H1 (cell line): ENCODE data around the gene MBTPS1. TPM values are rescaled to one million over a fixed set of nuclear protein-coding genes. Genes with fewer than 3 reads are reported as not detected.

Source experiments
- CTCF ChIA-PET: fragments of 300-600 bp; sonication (Branson Sonifier 250); formaldehyde crosslinking; loops from one replicate; lab custom pipeline; 2021; ENCODE audit not compliant: partially characterized antibody; lab: Charles Lee
- POLR2A ChIA-PET: fragments of 300-600 bp; sonication (Branson Sonifier 250); formaldehyde crosslinking; loops from one replicate; lab custom pipeline; 2021; ENCODE audit warnings: inconsistent platforms; ENCODE audit not compliant: partially characterized antibody; lab: Charles Lee
- DNase-seq, 2 experiments: peaks; one replicate each; pipeline versions ENCODE4 v3.0.0 to v3.0.0-alpha.2; 2010 to 2022; ENCODE audit warnings: low spot score in 2 of 2, low read depth in 1 of 2, mixed read lengths in 1 of 2
- FAIRE-seq: peaks from 2 replicates; lab custom pipeline; 2011; peaks lifted over from hg19 to GRCh38; lab: Jason Lieb, UNC
- H2AFZ ChIP-seq: 2 replicates; pipeline ENCODE4 v1.8.1; 2012; ENCODE audit warnings: low read length, inconsistent platforms
- H2AK5ac ChIP-seq: 2 replicates; pipeline ENCODE4 v1.6.1; 2013; ENCODE audit warnings: low read depth, low read length
- H2BK120ac ChIP-seq: replicated peaks from 2 replicates; pipeline ENCODE3; 2013; ENCODE audit warnings: low read depth, low read length, inconsistent platforms
- H2BK12ac ChIP-seq: 2 replicates; pipeline ENCODE4 v1.6.1; 2013; ENCODE audit warnings: low read depth, low read length
- H2BK15ac ChIP-seq: 2 replicates; pipeline ENCODE4 v1.6.1; 2013; ENCODE audit warnings: low read length
- H2BK20ac ChIP-seq: 2 replicates; pipeline ENCODE4 v1.6.1; 2013; ENCODE audit warnings: low read length
- H2BK5ac ChIP-seq: 2 replicates; pipeline ENCODE4 v1.6.1; 2013; ENCODE audit warnings: low read depth, low read length
- H3K14ac ChIP-seq: 2 replicates; pipeline ENCODE4 v1.6.1; 2013; ENCODE audit warnings: inconsistent platforms; ENCODE audit not compliant: insufficient read length
- H3K18ac ChIP-seq: 2 replicates; pipeline ENCODE4 v1.6.1; 2013; ENCODE audit warnings: low read length; ENCODE audit errors: extremely low read depth
- H3K23ac ChIP-seq: 2 replicates; pipeline ENCODE4 v1.6.1; 2013; ENCODE audit warnings: inconsistent platforms; ENCODE audit not compliant: insufficient read length
- H3K23me2 ChIP-seq: 2 replicates; pipeline ENCODE4 v1.6.1; 2013; ENCODE audit warnings: low read depth, low read length
- H3K27ac ChIP-seq: 2 replicates; pipeline ENCODE4 v1.6.1; 2011; ENCODE audit warnings: low read depth, low read length, inconsistent platforms
- H3K27me3 ChIP-seq, 4 experiments: replicated peaks in 1 of 4; 1 replicate in 1 of 4; 2 replicates in 3 of 4; pipeline versions ENCODE4 v1.6.1 to v1.8.1; 2011 to 2013; ENCODE audit warnings: low read length in 3 of 4, mild to moderate bottlenecking in 3 of 4, inconsistent platforms in 2 of 4, mixed read lengths in 2 of 4, moderate library complexity in 1 of 4; ENCODE audit not compliant: control insufficient read depth in 3 of 4, insufficient read depth in 3 of 4; ENCODE audit errors: extremely low read depth in 1 of 4
- H3K36me3 ChIP-seq, 4 experiments: 2 replicates each; pipeline versions ENCODE4 v1.6.1 to v1.8.1; 2011 to 2013; ENCODE audit warnings: mild to moderate bottlenecking in 4 of 4, low read length in 3 of 4, moderate library complexity in 2 of 4, control low read depth in 1 of 4, inconsistent platforms in 1 of 4; ENCODE audit not compliant: insufficient read depth in 4 of 4, control insufficient read depth in 2 of 4
- H3K4ac ChIP-seq: replicated peaks from 2 replicates; pipeline ENCODE3; 2013; ENCODE audit warnings: low read length, low read depth, mixed read lengths, inconsistent platforms; ENCODE audit not compliant: insufficient read length
- H3K4me1 ChIP-seq, 4 experiments: replicated peaks in 1 of 4; 1 replicate in 1 of 4; 2 replicates in 3 of 4; pipeline versions ENCODE4 v1.6.1 to v1.8.1; 2011 to 2013; ENCODE audit warnings: low read length in 3 of 4, inconsistent platforms in 2 of 4, mixed read lengths in 1 of 4; ENCODE audit not compliant: insufficient read depth in 4 of 4, control insufficient read depth in 3 of 4
- H3K4me2 ChIP-seq, 2 experiments: 2 replicates each; pipeline versions ENCODE4 v1.6.1 to v1.8.1; 2011 to 2013; ENCODE audit warnings: low read depth in 2 of 2, low read length in 2 of 2, control low read depth in 1 of 2, inconsistent platforms in 1 of 2, mild to moderate bottlenecking in 1 of 2; ENCODE audit not compliant: insufficient read depth in 1 of 2
- H3K4me3 ChIP-seq, 4 experiments: fragments of 200-600, 300-600 bp in 1 of 4; sonication (generic), shearing (Covaris generic), sonication (Bioruptor Twin) in 1 of 4; 2 replicates each; pipeline versions ENCODE4 v1.5.1 to v1.8.1; 2011 to 2016; ENCODE audit warnings: low read length in 4 of 4, low read depth in 3 of 4, control low read depth in 2 of 4, inconsistent platforms in 2 of 4, mild to moderate bottlenecking in 2 of 4, mixed read lengths in 1 of 4, moderate library complexity in 1 of 4; ENCODE audit not compliant: insufficient read depth in 2 of 4; ENCODE audit errors: extremely low read depth in 1 of 4
- H3K56ac ChIP-seq: replicated peaks from 2 replicates; pipeline ENCODE3; 2013; ENCODE audit warnings: low read depth, mild to moderate bottlenecking, mixed read lengths, low read length, inconsistent platforms; ENCODE audit not compliant: insufficient read length
- H3K79me1 ChIP-seq: 2 replicates; pipeline ENCODE4 v1.6.1; 2013; ENCODE audit warnings: low read depth, low read length, control low read depth
- H3K79me2 ChIP-seq, 2 experiments: 2 replicates each; pipeline versions ENCODE4 v1.6.1 to v1.8.1; 2012 to 2013; ENCODE audit warnings: low read length in 2 of 2, mild to moderate bottlenecking in 2 of 2, inconsistent platforms in 1 of 2; ENCODE audit not compliant: insufficient read depth in 2 of 2, control insufficient read depth in 1 of 2
- H3K9ac ChIP-seq, 4 experiments: replicated peaks in 1 of 4; 1 replicate in 1 of 4; 2 replicates in 3 of 4; pipeline versions ENCODE4 v1.6.1 to v1.8.1; 2011 to 2013; ENCODE audit warnings: low read depth in 3 of 4, low read length in 3 of 4, control low read depth in 2 of 4, mild to moderate bottlenecking in 2 of 4, moderate library complexity in 2 of 4, inconsistent platforms in 1 of 4; ENCODE audit errors: extremely low read depth in 1 of 4
- H3K9me3 ChIP-seq, 2 experiments: 2 replicates each; pipeline versions ENCODE4 v1.6.1 to v1.8.1; 2012 to 2013; ENCODE audit warnings: mild to moderate bottlenecking in 2 of 2, moderate library complexity in 2 of 2, control low read depth in 1 of 2, inconsistent platforms in 1 of 2, low read depth in 1 of 2, low read length in 1 of 2, mixed read lengths in 1 of 2; ENCODE audit not compliant: insufficient read depth in 2 of 2
- H4K20me1 ChIP-seq, 2 experiments: replicated peaks in 1 of 2; 2 replicates each; pipeline versions ENCODE3 to v1.8.1; 2011 to 2013; ENCODE audit warnings: inconsistent platforms in 2 of 2, low read length in 2 of 2, mild to moderate bottlenecking in 1 of 2; ENCODE audit not compliant: insufficient read depth in 2 of 2, control insufficient read depth in 1 of 2
- H4K5ac ChIP-seq: 2 replicates; pipeline ENCODE4 v1.6.1; 2013; ENCODE audit warnings: low read length, low read depth, mixed read lengths, inconsistent platforms; ENCODE audit not compliant: insufficient read length
- H4K8ac ChIP-seq: 2 replicates; pipeline ENCODE4 v1.8.0; 2013; ENCODE audit warnings: mild to moderate bottlenecking, moderate library complexity, low read length, inconsistent platforms; ENCODE audit not compliant: insufficient read depth; ENCODE audit errors: extremely low read depth
- H4K91ac ChIP-seq: replicated peaks from 2 replicates; pipeline ENCODE3; 2013; ENCODE audit warnings: low read length, mixed read lengths, inconsistent platforms; ENCODE audit not compliant: insufficient read length
- ASH2L ChIP-seq: fragments of 200-600, 300-600 bp; sonication (generic); IDR thresholded peaks from one replicate; pipeline ENCODE4 v1.7.1; 2017; ENCODE audit warnings: low read length
- POLR2A ChIP-seq, 2 experiments: IDR thresholded peaks; 1 replicate in 1 of 2; 2 replicates in 1 of 2; pipeline ENCODE4 v1.6.1; 2011; ENCODE audit warnings: low read depth in 2 of 2, low read length in 2 of 2, mild to moderate bottlenecking in 2 of 2; ENCODE audit errors: control extremely low read depth in 1 of 2
- SIN3A ChIP-seq, 2 experiments: IDR thresholded peaks in 1 of 2; conservative IDR thresholded peaks in 1 of 2; 2 replicates each; pipeline ENCODE4 v1.6.1; 2011 to 2012; ENCODE audit warnings: low read length in 2 of 2, improper control_type of control experiment in 1 of 2, low read depth in 1 of 2, mild to moderate bottlenecking in 1 of 2
- SP1 ChIP-seq: IDR thresholded peaks from 2 replicates; pipeline ENCODE4 v1.6.1; 2011; ENCODE audit warnings: low read depth, low read length
- SRF ChIP-seq: IDR thresholded peaks from 2 replicates; pipeline ENCODE4 v1.6.1; 2011; ENCODE audit warnings: mild to moderate bottlenecking, low read depth, low read length, moderate library complexity
- SUZ12 ChIP-seq: fragments of 200-600 bp; sonication (generic); IDR thresholded peaks from 2 replicates; pipeline ENCODE4 v1.6.1; 2012; ENCODE audit warnings: mild to moderate bottlenecking, inconsistent platforms, low read length, moderate library complexity, mixed read lengths
- TCF12 ChIP-seq: IDR thresholded peaks from 2 replicates; pipeline ENCODE4 v1.6.1; 2011; ENCODE audit warnings: low read depth, mild to moderate bottlenecking, low read length
- USF2 ChIP-seq: IDR thresholded peaks from 2 replicates; pipeline ENCODE4 v1.6.1; 2011; ENCODE audit warnings: low read length, improper control_type of control experiment
- ZNF274 ChIP-seq: IDR thresholded peaks from 2 replicates; pipeline ENCODE4 v1.7.0; 2012; ENCODE audit warnings: low read length, borderline replicate concordance; ENCODE audit errors: extremely low read depth
- WGBS, 2 experiments: shearing (Covaris generic) in 1 of 2; methylation state at CpG; one replicate each; pipeline versions ENCODE4 v1.1.6 to v1.1.7; 2013 to 2015; ENCODE audit warnings: low lambda C conversion rate in 2 of 2, mixed read lengths in 2 of 2, inconsistent platforms in 1 of 2, low coverage in 1 of 2, missing lambda C conversion rate in 1 of 2; ENCODE audit not compliant: insufficient replicate concordance in 2 of 2, insufficient coverage in 1 of 2, insufficient read length in 1 of 2; ENCODE audit errors: extremely low coverage in 1 of 2, missing lambda C conversion rate in 1 of 2; 5-methylcytosine and 5-hydroxymethylcytosine counted together
- polyA plus RNA-seq, 7 experiments: library from polyadenylated mRNA; depleted of rRNA in 3 of 7; stranded (reverse) in 5 of 7; unstranded in 2 of 7; fragments of >200 nt in 5 of 7; fragments of 200-250 nt in 2 of 7; gene quantifications; 1 replicate in 5 of 7; 2 replicates in 1 of 7; 4 replicates in 1 of 7; pipeline versions ENCODE4 v1.2.1 to v1.2.3, GENCODE V29; 2011 to 2013; ENCODE audit warnings: missing spikeins in 2 of 7, mixed read lengths in 2 of 7
- total RNA-seq: library from RNA; stranded (reverse); fragmentation: NEBNext Ultra II Directional; extraction: Animal tissue kit (Norgen Biotek cat#: 25700); gene quantifications from 2 replicates; pipeline ENCODE4 v1.2.1, GENCODE V29; 2021

The MBTPS1 gene
- total and polyA plus RNA-seq, 2 of the 8 experiments (the other 6 are each of a cell fraction or from before 2014, with no cell fraction given), result 30.6 to 53.3 TPM

GRCh38 chr16:84040823-84041820 is 75.6 kb downstream of the MBTPS1 start:
- Histone ChIP-seq H3K23me2 (no peaks in the 10 kb centered on the region), H2BK120ac (no peak overlapping the region), H4K91ac (no peak overlapping the region), H3K36me3 (no peaks in the 10 kb centered on the region), H3K4ac (no peak overlapping the region), H3K27ac (no peak overlapping the region), H3K18ac (no peak overlapping the region), H3K9me3 (peaks cover 3 to 5% of the 10 kb centered on the region in 2 experiments; a peak in 1 of 4 replicates), H3K4me1 (peaks cover 0 to 12% (median 9%) of the 10 kb centered on the region in 4 experiments; a peak in 6 of 7 replicates), H3K14ac (no peak overlapping the region), H2AK5ac (no peak overlapping the region), H3K9ac (no peak overlapping the region), H2AFZ (no peak overlapping the region), H3K27me3 (no peaks in the 10 kb centered on the region; a peak in 1 of 7 replicates), H4K5ac (no peak overlapping the region), H3K4me3 (no peak overlapping the region), H2BK20ac (no peak overlapping the region), H3K56ac (no peak overlapping the region), H3K23ac (no peak overlapping the region), H2BK15ac (no peak overlapping the region)
- POLR2A ChIA-PET, result interaction anchor here (0.9 to 1.7 kb wide), 2 partner anchors 15 to 71 kb away, joined by 5 to 6 read pairs; no protein-coding TSS in a partner anchor
- no peak for FAIRE-seq
- no peak for TF ChIP-seq ASH2L
- TF ChIP-seq USF2, result no peak
- TF ChIP-seq SRF, result no peak
- TF ChIP-seq TCF12, result no peak
- TF ChIP-seq SUZ12, result no peak
- no peak for TF ChIP-seq SIN3A (conservative IDR thresholded peaks at IDR 0.05 in 1 of 2, IDR thresholded peaks at IDR 0.05 in 1 of 2; ENCODE audit: low read depth in 1 of 2, low read length in 2 of 2)
- TF ChIP-seq ZNF274, result no peak
- TF ChIP-seq SP1, result no peak
- TF ChIP-seq POLR2A (IDR thresholded peaks at IDR 0.05; ENCODE audit: control extremely low read depth in 1 of 2, low read depth in 2 of 2, low read length in 2 of 2), result no peak
- TF ChIP-seq, all 59 proteins: peak for 0
- 88% methylated on average over 36 of the region's 42 CpGs; no CpG with 5 or more reads in 1 of the 2 experiments for WGBS, 2 experiments
- Histone ChIP-seq H3K79me2 (no peaks in the 10 kb centered on the region), H3K79me1 (no peaks in the 10 kb centered on the region), H4K20me1 (no peaks in the 10 kb centered on the region), H2BK5ac (no peak overlapping the region), H4K8ac (peak overlapping the region; percentile 53; the same call in 1 of the 2 replicates), H3K4me2 (no peak overlapping the region), H2BK12ac (no peak overlapping the region)
- no peak for DNase-seq
- CTCF ChIA-PET, result interaction anchor here (0.6 to 12.8 kb wide), 17 partner anchors 9 to 437 kb away, joined by 3 to 267 read pairs (median 4); partner anchors contain the start of gene OSGIN1
